PC-3 (cell line): ENCODE results near the gene KDM2B. TPM values are rescaled to one million over a fixed set of nuclear protein-coding genes. Genes with fewer than 3 reads are reported as not detected.

Source experiments
- ATAC-seq: fragments of 200-7000 bp; cut with Tn5 transposase; 2 replicates; pipeline ENCODE4 v1.9.1; 2020; ENCODE audit warnings: mild to moderate bottlenecking, moderate library complexity
- BruUV-seq: library from RNA; stranded (reverse); fragments of 400-500 nt; replicated peaks from 2 replicates; lab custom pipeline; 2021; lab: Mats Ljungman, UMichigan
- CTCF ChIA-PET: fragments of 300-600 bp; sonication (Branson Sonifier 250); formaldehyde crosslinking; loops from one replicate; lab custom pipeline; 2022; ENCODE audit warnings: antibody characterized with exemption; lab: Charles Lee
- POLR2A ChIA-PET: fragments of 300-600 bp; sonication (Branson Sonifier 250); formaldehyde crosslinking; loops from one replicate; lab custom pipeline; 2022; ENCODE audit warnings: antibody characterized with exemption; ENCODE audit not compliant: unreplicated experiment; lab: Charles Lee
- DNase-seq: peaks from one replicate; pipeline ENCODE4 v3.0.0-alpha.2; 2015
- H2AFZ ChIP-seq: fragments of 300-600 bp; sonication (generic); 2 replicates; pipeline ENCODE4 v1.6.0; 2016; ENCODE audit warnings: antibody characterized with exemption, low read length
- H3F3A ChIP-seq: fragments of 300-600 bp; sonication (generic); one replicate; pipeline ENCODE4 v1.6.0; 2017; ENCODE audit warnings: antibody characterized with exemption, low read length, control low read depth, mild to moderate bottlenecking; ENCODE audit not compliant: unreplicated experiment
- H3K27ac ChIP-seq: fragments of 300-600 bp; sonication (generic); 2 replicates; pipeline ENCODE4 v1.5.1; 2016; ENCODE audit warnings: mild to moderate bottlenecking, low read length
- H3K27me3 ChIP-seq: fragments of 300-600 bp; sonication (generic); 2 replicates; pipeline ENCODE4 v1.6.1; 2016; ENCODE audit warnings: low read length, mixed read lengths
- H3K36me3 ChIP-seq: fragments of 300-600 bp; sonication (generic); 2 replicates; pipeline ENCODE4 v1.6.1; 2016; ENCODE audit warnings: low read depth, mixed run types, low read length, mixed read lengths
- H3K4me1 ChIP-seq: fragments of 300-600 bp; sonication (generic); 2 replicates; pipeline ENCODE4 v1.5.1; 2016; ENCODE audit warnings: low read length; ENCODE audit not compliant: insufficient read depth
- H3K4me2 ChIP-seq: fragments of 300-600 bp; sonication (generic); 2 replicates; pipeline ENCODE4 v1.6.0; 2016; ENCODE audit warnings: low read length
- H3K4me3 ChIP-seq: fragments of 300-600 bp; sonication (generic); 2 replicates; pipeline ENCODE4 v1.5.1; 2016; ENCODE audit warnings: mild to moderate bottlenecking, low read length, mixed read lengths
- H3K79me2 ChIP-seq: fragments of 300-600 bp; sonication (generic); 2 replicates; pipeline ENCODE4 v1.6.1; 2017; ENCODE audit warnings: low read length, mixed read lengths
- H3K9ac ChIP-seq: fragments of 300-600 bp; sonication (generic); 2 replicates; pipeline ENCODE4 v1.6.0; 2016; ENCODE audit warnings: mild to moderate bottlenecking, low read length
- H3K9me2 ChIP-seq: fragments of 300-600 bp; sonication (generic); replicated peaks from 2 replicates; pipeline ENCODE4 v1.6.1; 2016; ENCODE audit warnings: mixed run types, low read length, mixed read lengths
- H3K9me3 ChIP-seq: fragments of 300-600 bp; sonication (generic); 2 replicates; pipeline ENCODE4 v1.6.1; 2016; ENCODE audit warnings: low read length, mixed read lengths
- H4K20me1 ChIP-seq: fragments of 300-600 bp; sonication (generic); 2 replicates; pipeline ENCODE4 v1.6.1; 2016; ENCODE audit warnings: low read length, mixed read lengths
- EZH2 ChIP-seq: fragments of 300-600 bp; sonication (generic); IDR thresholded peaks from one replicate; pipeline ENCODE4 v1.6.1; 2017; ENCODE audit warnings: antibody characterized with exemption, mild to moderate bottlenecking, low read length; ENCODE audit not compliant: unreplicated experiment
- EZH2phosphoT487 ChIP-seq: fragments of 300-600 bp; sonication (generic); IDR thresholded peaks from 2 replicates; pipeline ENCODE4 v1.6.1; 2018; ENCODE audit warnings: mild to moderate bottlenecking, antibody characterized with exemption, low read length, borderline replicate concordance
- intact Hi-C: fragments of 100-400 bp; cut with micrococcal nuclease; formaldehyde crosslinking; loops from 2 replicates; pipeline ENCODE4 v1.9.0; 2023
- total RNA-seq: library from RNA; depleted of rRNA; stranded (reverse); fragments of >200 nt; gene quantifications from 2 replicates; pipeline ENCODE4 v1.2.3, GENCODE V29; 2014
- TF ChIP-seq, protein P1 (sequence below): fragments of 300-600 bp; sonication (generic); conservative IDR thresholded peaks from 2 replicates; pipeline ENCODE4 v1.5.1; 2017; ENCODE audit warnings: antibody characterized with exemption, low read depth, mild to moderate bottlenecking, low read length

KDM2B gene
- total RNA-seq, 1 experiment from 2014 or later, result 52.5 TPM

- Histone ChIP-seq H3K9me2 (no peaks in the 10 kb centered on the region), H2AFZ (no peak overlapping the region), H3K79me2 (no peaks in the 10 kb centered on the region), H3K4me2 (no peak overlapping the region), H3K27ac (no peak overlapping the region), H3F3A (no peaks in the 10 kb centered on the region), H3K4me3 (no peak overlapping the region), H3K9ac (no peak overlapping the region), H4K20me1 (no peaks in the 10 kb centered on the region), H3K9me3 (no peaks in the 10 kb centered on the region), H3K27me3 (no peaks in the 10 kb centered on the region), H3K4me1 (no peaks in the 10 kb centered on the region), H3K36me3 (no peaks in the 10 kb centered on the region; the same call in 1 of the 2 replicates)
- CTCF ChIA-PET, result interaction anchor here (0.5 to 0.6 kb wide), 2 partner anchors 127 to 182 kb away, joined by 4 to 5 read pairs; no protein-coding TSS in a partner anchor
- intact Hi-C loops, result loop anchor here (2.0 kb wide), 1 partner anchor 183 kb away; no protein-coding TSS in a partner anchor
- POLR2A ChIA-PET, result no interaction called here
- ATAC-seq (peak; percentile 96), DNase-seq (peak; percentile 83)
- BruUV-seq, result no TSS peak
- TF ChIP-seq, protein P1, sequence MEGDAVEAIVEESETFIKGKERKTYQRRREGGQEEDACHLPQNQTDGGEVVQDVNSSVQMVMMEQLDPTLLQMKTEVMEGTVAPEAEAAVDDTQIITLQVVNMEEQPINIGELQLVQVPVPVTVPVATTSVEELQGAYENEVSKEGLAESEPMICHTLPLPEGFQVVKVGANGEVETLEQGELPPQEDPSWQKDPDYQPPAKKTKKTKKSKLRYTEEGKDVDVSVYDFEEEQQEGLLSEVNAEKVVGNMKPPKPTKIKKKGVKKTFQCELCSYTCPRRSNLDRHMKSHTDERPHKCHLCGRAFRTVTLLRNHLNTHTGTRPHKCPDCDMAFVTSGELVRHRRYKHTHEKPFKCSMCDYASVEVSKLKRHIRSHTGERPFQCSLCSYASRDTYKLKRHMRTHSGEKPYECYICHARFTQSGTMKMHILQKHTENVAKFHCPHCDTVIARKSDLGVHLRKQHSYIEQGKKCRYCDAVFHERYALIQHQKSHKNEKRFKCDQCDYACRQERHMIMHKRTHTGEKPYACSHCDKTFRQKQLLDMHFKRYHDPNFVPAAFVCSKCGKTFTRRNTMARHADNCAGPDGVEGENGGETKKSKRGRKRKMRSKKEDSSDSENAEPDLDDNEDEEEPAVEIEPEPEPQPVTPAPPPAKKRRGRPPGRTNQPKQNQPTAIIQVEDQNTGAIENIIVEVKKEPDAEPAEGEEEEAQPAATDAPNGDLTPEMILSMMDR, result peak; percentile 91
- TF ChIP-seq EZH2phosphoT487, result no peak
- no peak for TF ChIP-seq EZH2
Measured at GRCh38 chr12:121499929-121500793, 80.7 kb downstream of the KDM2B start.

- CTCF ChIA-PET, result no interaction called here
- POLR2A ChIA-PET, result no interaction called here
- Histone ChIP-seq H3K9ac (no peak overlapping the region), H3K4me2 (no peak overlapping the region), H3K9me2 (no peaks in the 10 kb centered on the region), H3K27me3 (no peaks in the 10 kb centered on the region), H3F3A (no peaks in the 10 kb centered on the region), H3K27ac (no peak overlapping the region), H3K79me2 (no peaks in the 10 kb centered on the region), H3K4me1 (no peaks in the 10 kb centered on the region), H2AFZ (no peak overlapping the region), H3K4me3 (no peak overlapping the region), H3K9me3 (no peaks in the 10 kb centered on the region), H4K20me1 (no peaks in the 10 kb centered on the region), H3K36me3 (no peaks in the 10 kb centered on the region)
- BruUV-seq, result no TSS peak
- DNase-seq, result no peak
- TF ChIP-seq EZH2, result no peak
- TF ChIP-seq, protein P1, result no peak
- no peak for TF ChIP-seq EZH2phosphoT487
- no peak for ATAC-seq
- intact Hi-C loops, result no loop called here
Measured at GRCh38 chr12:121495746-121496145, 85.1 kb downstream of the KDM2B start.
